ENCODE measurements around the gene MACROD2.
"Not testable (repeated sequence)": the region's sequence is repeated elsewhere in the genome, so short reads cannot be mapped to it uniquely, and the experiment has no call there.

MACROD2 gene

DNA sequence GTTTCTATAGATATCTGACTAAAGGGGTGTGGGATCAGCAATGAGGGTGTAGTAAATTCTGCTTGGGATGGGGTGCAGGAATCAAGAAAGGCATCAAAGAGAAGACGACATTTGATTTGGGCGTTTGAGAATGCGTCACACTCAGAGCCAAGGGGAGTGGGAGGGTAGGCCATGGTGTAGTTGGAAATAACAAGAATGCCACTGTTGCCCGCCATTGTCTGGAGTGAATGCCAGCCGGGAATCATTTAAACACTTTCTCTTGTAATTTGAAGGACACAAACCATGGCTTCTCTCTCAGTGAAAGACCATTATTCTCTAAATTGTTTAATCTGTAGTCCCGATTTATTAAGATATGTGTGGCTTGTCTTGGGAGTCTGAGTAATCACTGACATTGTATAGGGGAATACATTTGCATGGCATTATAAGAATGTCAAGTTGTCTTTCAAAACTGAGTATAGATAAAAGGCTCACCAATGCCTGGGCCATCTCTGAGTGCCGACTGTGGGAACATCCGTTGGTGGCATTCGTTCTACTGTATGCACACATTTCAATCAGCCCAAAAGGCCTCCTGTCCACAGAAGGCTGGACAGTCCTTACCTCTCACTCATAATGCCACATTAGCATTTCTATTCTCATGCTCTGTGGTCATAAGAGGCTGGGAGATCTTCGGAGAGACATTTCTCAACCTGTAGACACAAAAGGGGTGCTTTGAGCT lies 1800.1 kb downstream of the MACROD2 start:
- DNase-seq (ENCODE audit: low spot score): no peak
- H3K9me3 Mint-ChIP-seq: no peaks in the 10 kb centered on the region
- H3K4me3 Mint-ChIP-seq: no peak overlapping the region
- H3K4me1 Mint-ChIP-seq (ENCODE audit: low read depth): no peaks in the 10 kb centered on the region
- H3K27ac Mint-ChIP-seq: no peak overlapping the region
- H3K36me3 Mint-ChIP-seq (ENCODE audit: low read depth): no peaks in the 10 kb centered on the region
- no peaks in the 10 kb centered on the region for H3K27me3 Mint-ChIP-seq (ENCODE audit: low read depth)

DNA sequence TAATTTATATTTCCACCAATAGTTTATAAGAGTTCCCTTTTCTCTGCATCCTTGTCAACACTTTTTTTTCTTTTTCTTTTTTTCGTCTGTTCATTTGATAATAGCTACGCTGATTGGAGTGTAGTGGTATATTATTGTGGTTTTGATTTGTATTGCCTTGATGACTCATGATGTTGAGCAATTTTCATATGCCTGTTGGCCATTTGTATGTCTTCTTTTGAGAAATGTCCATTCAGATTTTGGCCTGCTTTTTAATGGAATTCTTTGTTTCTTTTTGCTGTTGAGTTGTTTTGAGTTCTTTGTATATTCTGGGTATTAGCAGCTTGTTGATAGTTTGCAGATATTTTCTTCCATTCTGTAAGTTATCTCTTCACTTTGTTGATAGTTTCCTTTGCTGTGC lies 1804.6 kb downstream of the MACROD2 start:
- no peaks in the 10 kb centered on the region for H3K4me1 Mint-ChIP-seq (ENCODE audit: low read depth)
- DNase-seq (ENCODE audit: low spot score): no peak
- peaks cover 11% of the 10 kb centered on the region for H3K9me3 Mint-ChIP-seq
- H3K36me3 Mint-ChIP-seq (ENCODE audit: low read depth): no peaks in the 10 kb centered on the region
- H3K27me3 Mint-ChIP-seq (ENCODE audit: low read depth): no peaks in the 10 kb centered on the region
- no peak overlapping the region for H3K4me3 Mint-ChIP-seq
- no peak overlapping the region for H3K27ac Mint-ChIP-seq

DNA sequence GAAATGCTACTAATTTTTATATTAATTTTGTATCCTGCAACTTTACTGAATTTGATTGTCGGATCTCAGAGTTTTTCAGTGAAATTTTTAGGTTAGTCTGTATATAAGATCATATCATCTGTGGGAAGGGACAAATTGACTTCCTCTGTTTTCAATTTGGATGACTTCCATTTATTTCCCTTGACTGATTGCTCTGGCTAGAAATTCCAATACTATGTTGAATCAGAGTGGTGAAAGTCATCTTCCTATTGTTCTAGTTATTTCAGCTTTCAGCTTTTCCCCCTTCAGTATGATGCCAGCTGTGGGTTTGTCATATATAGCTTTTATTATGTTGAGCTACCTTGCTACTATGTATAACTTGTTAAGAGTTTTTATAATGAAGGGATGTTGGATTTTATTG lies 1806.7 kb downstream of the MACROD2 start:
- H3K36me3 Mint-ChIP-seq (ENCODE audit: low read depth): no peaks in the 10 kb centered on the region
- no peak overlapping the region for H3K27ac Mint-ChIP-seq
- H3K4me3 Mint-ChIP-seq: no peak overlapping the region
- no peaks in the 10 kb centered on the region for H3K4me1 Mint-ChIP-seq (ENCODE audit: low read depth)
- no peak for DNase-seq (ENCODE audit: low spot score)
- no peaks in the 10 kb centered on the region for H3K27me3 Mint-ChIP-seq (ENCODE audit: low read depth)
- H3K9me3 Mint-ChIP-seq: peaks cover 15% of the 10 kb centered on the region

DNA sequence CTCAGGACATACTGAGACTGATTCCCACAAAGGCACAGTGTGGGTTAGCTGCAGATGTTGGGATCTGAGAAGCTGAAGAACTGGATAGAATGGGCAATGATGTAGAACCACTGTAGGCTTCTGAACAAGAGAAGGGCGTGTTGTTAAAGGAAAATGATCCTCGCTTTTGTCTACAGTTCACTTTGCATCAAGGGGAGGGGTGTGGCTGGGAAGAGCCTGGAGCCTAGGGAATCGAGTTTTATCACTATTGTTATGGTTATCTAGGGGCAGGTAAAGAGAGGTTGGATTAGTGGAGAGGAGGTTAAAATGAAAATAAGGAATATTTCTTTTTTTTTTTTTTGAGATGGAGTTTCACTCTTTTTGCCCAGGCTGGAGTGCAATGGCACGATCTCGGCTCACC lies 1809.8 kb downstream of the MACROD2 start:
- H3K4me3 Mint-ChIP-seq: no peak overlapping the region

DNA sequence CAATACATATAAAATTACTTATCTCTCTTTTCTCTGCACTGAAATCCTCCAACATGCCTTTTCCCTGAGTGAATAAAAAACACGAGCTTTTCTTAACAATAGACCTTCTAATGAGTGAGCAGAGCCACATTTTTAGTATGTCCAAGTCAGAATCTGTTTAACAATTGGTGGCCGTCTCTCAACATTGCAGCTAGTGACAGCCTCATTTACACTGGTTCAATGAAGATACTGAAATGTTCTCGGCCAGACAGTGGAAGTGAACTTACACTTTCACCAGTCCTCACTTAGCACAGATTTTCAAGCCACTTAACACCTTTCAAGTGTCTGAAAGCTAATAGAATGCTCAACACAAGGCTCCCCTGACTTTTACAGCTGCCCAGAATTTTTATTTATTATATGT lies 1810.8 kb downstream of the MACROD2 start:
- peaks cover 24% of the 10 kb centered on the region for H3K9me3 Mint-ChIP-seq
- H3K27ac Mint-ChIP-seq: no peak overlapping the region
- DNase-seq (ENCODE audit: low spot score): no peak
- no peak overlapping the region for H3K4me3 Mint-ChIP-seq
- H3K36me3 Mint-ChIP-seq (ENCODE audit: low read depth): no peaks in the 10 kb centered on the region
- no peaks in the 10 kb centered on the region for H3K27me3 Mint-ChIP-seq (ENCODE audit: low read depth)
- no peaks in the 10 kb centered on the region for H3K4me1 Mint-ChIP-seq (ENCODE audit: low read depth)

More for the DNA sequence above, 1809.8 kb downstream of the MACROD2 start:
- Mint-ChIP-seq H3K27ac (no peak overlapping the region), H3K4me1 (ENCODE audit: low read depth) (no peaks in the 10 kb centered on the region), H3K27me3 (ENCODE audit: low read depth) (no peaks in the 10 kb centered on the region), H3K36me3 (ENCODE audit: low read depth) (no peaks in the 10 kb centered on the region), H3K9me3 (peaks cover 24% of the 10 kb centered on the region)
- DNase-seq (ENCODE audit: low spot score): no peak

DNA sequence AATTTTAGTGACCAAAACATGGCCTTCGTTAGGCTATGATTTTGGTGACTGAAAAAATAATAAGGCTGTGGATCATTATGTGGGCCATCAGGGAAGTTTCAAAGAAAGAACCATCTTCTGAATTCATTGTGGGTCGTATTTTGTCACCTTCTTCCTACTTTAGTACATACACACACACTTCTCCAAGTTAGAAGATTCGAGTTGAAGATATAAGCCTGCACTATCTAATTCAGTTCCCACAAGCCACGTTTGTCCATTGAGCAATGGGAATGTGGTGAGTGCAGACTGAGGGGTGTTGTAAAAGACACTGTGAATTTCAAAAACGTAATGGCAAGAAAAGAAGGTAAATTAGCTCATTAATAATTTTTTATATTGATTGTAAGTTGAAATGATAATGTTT lies 1812.0 kb downstream of the MACROD2 start:
- DNase-seq (ENCODE audit: low spot score): no peak
- Mint-ChIP-seq H3K4me3 (no peak overlapping the region), H3K36me3 (ENCODE audit: low read depth) (no peaks in the 10 kb centered on the region), H3K4me1 (ENCODE audit: low read depth) (no peaks in the 10 kb centered on the region), H3K9me3 (peaks cover 17% of the 10 kb centered on the region), H3K27ac (no peak overlapping the region), H3K27me3 (ENCODE audit: low read depth) (no peaks in the 10 kb centered on the region)

DNA sequence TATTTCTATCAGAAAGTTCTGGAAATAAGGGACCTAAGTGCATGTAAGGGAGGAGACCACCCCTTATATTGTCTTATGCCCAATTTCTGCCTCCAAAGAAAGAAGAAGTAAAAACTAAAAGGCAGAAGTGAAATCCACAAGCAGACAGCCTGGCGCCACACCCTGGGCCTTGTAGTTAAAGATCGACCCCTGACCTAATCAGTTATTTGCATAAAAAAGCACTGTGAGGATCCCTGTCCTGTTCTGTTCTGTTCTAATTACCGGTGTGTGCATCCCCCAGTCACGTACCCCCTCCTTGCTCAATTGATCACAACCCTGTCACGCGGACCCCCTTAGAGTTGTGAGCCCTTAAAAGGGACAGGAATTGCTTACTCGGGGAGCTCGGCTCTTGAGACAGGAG lies 1812.5 kb downstream of the MACROD2 start:
- peaks cover 17% of the 10 kb centered on the region for H3K9me3 Mint-ChIP-seq
- not testable (repeated sequence) for H3K36me3 Mint-ChIP-seq (ENCODE audit: low read depth); H3K27ac Mint-ChIP-seq; H3K27me3 Mint-ChIP-seq (ENCODE audit: low read depth); H3K4me1 Mint-ChIP-seq (ENCODE audit: low read depth); DNase-seq (ENCODE audit: low spot score); H3K4me3 Mint-ChIP-seq

DNA sequence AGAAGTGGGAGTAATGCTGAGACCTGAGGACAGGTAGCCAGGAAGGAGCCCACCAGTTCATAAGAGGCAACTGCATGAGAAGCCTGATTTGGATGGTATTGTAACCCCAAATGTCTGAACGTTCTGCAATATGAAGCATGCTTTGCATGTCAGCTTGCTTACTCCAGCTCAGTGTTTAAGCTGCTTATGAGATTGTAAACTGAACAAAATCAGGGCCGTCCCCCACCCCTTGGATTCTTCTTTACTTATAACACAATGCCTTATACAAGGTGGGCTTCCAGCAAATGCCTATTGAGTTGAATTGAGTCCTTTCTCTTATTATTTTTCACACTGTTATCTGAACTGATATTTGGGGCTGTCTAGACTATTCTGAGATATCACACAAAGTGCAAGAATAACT lies 1816.6 kb downstream of the MACROD2 start:
- Mint-ChIP-seq H3K4me3 (no peak overlapping the region), H3K27me3 (ENCODE audit: low read depth) (no peaks in the 10 kb centered on the region), H3K4me1 (ENCODE audit: low read depth) (no peaks in the 10 kb centered on the region), H3K27ac (no peak overlapping the region), H3K9me3 (peaks cover 9% of the 10 kb centered on the region), H3K36me3 (ENCODE audit: low read depth) (no peaks in the 10 kb centered on the region)
- no peak for DNase-seq (ENCODE audit: low spot score)

DNA sequence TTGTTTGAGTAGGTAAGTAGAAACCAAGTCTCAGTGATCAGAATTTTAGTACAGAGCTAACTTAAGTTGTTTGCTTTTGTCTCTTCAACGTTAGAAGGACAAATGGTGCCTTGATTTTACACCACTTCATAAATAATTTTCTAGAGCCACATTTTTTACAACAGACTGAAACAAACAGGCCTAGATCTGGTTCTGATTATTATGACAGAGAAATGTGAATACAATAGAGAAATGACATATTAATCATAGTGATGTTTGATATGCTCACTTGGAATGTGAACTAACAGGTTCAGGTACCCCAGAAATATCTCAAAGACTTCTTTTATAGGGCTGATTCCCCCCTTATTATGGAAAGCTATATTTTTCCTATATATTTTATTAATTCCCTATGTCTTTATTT lies 1817.4 kb downstream of the MACROD2 start:
- Mint-ChIP-seq H3K27ac (no peak overlapping the region), H3K27me3 (ENCODE audit: low read depth) (no peaks in the 10 kb centered on the region), H3K9me3 (peaks cover 10% of the 10 kb centered on the region), H3K4me3 (no peak overlapping the region), H3K4me1 (ENCODE audit: low read depth) (no peaks in the 10 kb centered on the region), H3K36me3 (ENCODE audit: low read depth) (no peaks in the 10 kb centered on the region)
- DNase-seq (ENCODE audit: low spot score): no peak

DNA sequence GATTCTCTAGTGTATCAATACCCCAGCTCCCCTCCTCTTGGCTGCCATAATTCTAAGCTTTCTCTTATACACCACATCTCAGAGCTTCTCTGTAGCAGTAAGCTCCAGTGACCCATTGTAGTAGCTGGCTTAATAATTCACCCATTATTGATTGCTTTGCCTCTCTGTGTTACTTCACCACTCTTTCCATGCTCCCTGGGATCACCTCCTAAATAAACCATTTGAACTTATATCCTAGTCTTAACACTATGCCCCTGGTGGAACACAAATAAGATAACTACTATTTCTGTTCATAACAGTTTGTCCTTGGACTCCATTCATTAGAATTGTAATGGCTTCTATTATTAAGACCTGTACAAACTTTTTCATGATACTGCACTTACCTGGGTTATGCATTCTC lies 1819.0 kb downstream of the MACROD2 start:
- Mint-ChIP-seq H3K27me3 (ENCODE audit: low read depth) (no peaks in the 10 kb centered on the region), H3K27ac (no peak overlapping the region), H3K9me3 (peaks cover 4% of the 10 kb centered on the region), H3K4me3 (no peak overlapping the region), H3K36me3 (ENCODE audit: low read depth) (no peaks in the 10 kb centered on the region), H3K4me1 (ENCODE audit: low read depth) (no peaks in the 10 kb centered on the region)
- no peak for DNase-seq (ENCODE audit: low spot score)

DNA sequence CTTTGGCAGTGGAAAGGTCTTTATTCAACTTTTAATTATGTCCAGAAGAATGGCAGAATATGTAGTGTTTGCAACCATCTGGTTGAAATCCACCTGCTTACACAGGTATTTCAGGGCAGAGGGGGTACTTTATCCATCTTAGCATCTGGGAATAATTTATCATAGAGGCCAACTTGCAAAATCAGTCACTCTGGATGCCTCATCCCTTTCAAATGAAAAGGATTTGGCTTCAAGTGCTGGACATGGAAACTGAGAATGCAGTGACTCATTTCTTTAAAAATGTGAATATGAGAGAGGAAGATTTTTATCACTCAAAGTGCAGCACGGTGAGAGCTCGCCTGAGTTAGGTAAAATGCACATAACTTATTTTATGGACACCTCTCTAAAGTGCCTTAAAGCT lies 1819.6 kb downstream of the MACROD2 start:
- H3K27me3 Mint-ChIP-seq (ENCODE audit: low read depth): no peaks in the 10 kb centered on the region
- DNase-seq (ENCODE audit: low spot score): no peak
- no peaks in the 10 kb centered on the region for H3K36me3 Mint-ChIP-seq (ENCODE audit: low read depth)
- no peak overlapping the region for H3K4me3 Mint-ChIP-seq
- no peaks in the 10 kb centered on the region for H3K4me1 Mint-ChIP-seq (ENCODE audit: low read depth)
- no peak overlapping the region for H3K27ac Mint-ChIP-seq
- H3K9me3 Mint-ChIP-seq: peaks cover 3% of the 10 kb centered on the region

DNA sequence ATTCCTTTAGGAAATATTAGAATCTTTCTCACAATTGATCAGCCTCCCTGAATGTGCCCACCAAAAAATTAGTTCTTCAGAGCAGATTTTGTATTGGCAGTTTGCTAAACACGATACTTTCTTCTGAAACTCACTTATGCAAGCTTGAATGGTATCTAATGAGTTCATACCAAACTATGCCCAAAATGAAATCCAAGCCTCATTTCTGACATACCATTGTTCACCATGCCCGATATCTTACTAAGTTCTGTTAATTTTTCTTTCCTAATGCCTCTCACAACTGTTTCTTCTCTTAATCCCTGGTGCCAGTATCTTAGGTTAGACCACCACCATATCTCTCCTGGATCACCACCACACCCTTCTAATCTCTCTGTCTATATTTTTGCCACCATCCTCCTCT lies 1822.0 kb downstream of the MACROD2 start:
- Mint-ChIP-seq H3K36me3 (ENCODE audit: low read depth) (no peaks in the 10 kb centered on the region), H3K27ac (no peak overlapping the region), H3K4me1 (ENCODE audit: low read depth) (no peaks in the 10 kb centered on the region), H3K9me3 (peaks cover 3% of the 10 kb centered on the region), H3K4me3 (no peak overlapping the region), H3K27me3 (ENCODE audit: low read depth) (no peaks in the 10 kb centered on the region)
- DNase-seq (ENCODE audit: low spot score): no peak

DNA sequence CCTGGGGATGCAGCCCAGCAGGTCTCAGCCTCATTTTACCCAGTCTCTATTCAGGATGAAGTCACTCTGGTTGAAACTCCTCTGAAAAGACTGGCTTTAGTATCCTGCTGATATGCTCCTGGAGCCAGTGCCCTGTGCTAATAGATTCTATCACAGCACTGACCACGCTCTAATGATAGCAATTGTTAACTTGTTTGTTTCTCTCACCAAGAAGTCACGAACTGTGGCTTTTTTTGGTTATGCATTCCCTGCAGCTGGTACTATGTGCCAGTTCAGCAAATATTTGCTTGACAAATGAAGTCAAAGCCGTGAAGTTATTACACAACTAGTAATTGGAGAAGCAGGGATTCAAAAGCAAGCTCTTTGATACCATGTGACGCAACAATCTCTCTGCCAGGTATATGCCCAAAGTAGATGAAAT lies 1823.3 kb downstream of the MACROD2 start:
- DNase-seq (ENCODE audit: low spot score): no peak
- H3K4me1 Mint-ChIP-seq (ENCODE audit: low read depth): no peaks in the 10 kb centered on the region
- H3K9me3 Mint-ChIP-seq: peaks cover 3% of the 10 kb centered on the region
- no peaks in the 10 kb centered on the region for H3K27me3 Mint-ChIP-seq (ENCODE audit: low read depth)
- H3K4me3 Mint-ChIP-seq: no peak overlapping the region
- H3K27ac Mint-ChIP-seq: no peak overlapping the region
- no peaks in the 10 kb centered on the region for H3K36me3 Mint-ChIP-seq (ENCODE audit: low read depth)

DNA sequence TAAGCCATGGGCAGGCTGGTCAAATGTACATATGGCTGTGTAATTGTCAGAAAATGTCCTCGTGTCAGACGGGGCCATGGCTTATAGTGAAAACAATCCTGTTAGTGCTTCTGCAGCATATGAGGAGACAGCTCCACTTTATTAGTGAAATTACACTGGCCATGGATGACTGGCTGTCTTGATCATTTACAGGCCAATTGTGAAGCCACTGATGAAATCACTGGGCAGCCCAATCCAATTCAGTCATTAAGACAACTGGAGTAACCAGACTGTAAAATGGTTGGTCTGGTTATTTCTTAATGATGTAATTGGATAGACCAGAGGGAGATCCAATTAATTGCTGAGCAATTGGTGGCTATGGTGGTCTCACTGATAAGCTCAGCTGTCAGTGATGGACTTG lies 1828.4 kb downstream of the MACROD2 start:
- no peaks in the 10 kb centered on the region for H3K27me3 Mint-ChIP-seq (ENCODE audit: low read depth)
- no peak overlapping the region for H3K4me3 Mint-ChIP-seq
- H3K4me1 Mint-ChIP-seq (ENCODE audit: low read depth): no peaks in the 10 kb centered on the region
- peaks cover 13% of the 10 kb centered on the region for H3K9me3 Mint-ChIP-seq
- no peak overlapping the region for H3K27ac Mint-ChIP-seq
- no peaks in the 10 kb centered on the region for H3K36me3 Mint-ChIP-seq (ENCODE audit: low read depth)
- no peak for DNase-seq (ENCODE audit: low spot score)

DNA sequence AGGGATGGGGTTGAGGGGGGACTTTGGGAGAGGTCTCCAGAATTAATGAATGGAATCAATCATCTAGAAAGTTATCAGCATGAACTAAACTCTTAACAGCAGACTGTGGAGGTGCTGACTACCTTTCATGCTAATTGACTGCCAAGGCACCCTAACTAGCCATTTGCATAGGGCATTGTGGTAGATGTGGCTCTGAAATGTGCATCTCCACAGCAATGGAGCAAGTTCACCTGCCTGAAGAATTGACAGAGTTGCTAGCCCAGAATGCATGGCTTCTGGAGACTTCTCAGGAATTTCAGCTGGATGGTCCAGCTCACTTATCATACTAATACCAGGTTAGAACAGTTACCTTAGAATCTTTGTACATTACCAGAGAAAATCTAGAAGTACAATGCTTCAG lies 1832.3 kb downstream of the MACROD2 start:
- Mint-ChIP-seq H3K4me3 (no peak overlapping the region), H3K27ac (no peak overlapping the region), H3K4me1 (ENCODE audit: low read depth) (no peaks in the 10 kb centered on the region), H3K27me3 (ENCODE audit: low read depth) (no peaks in the 10 kb centered on the region), H3K36me3 (ENCODE audit: low read depth) (no peaks in the 10 kb centered on the region), H3K9me3 (peaks cover 13% of the 10 kb centered on the region)
- DNase-seq (ENCODE audit: low spot score): no peak
